ENCODE data around the gene SNTA1. TPM values are rescaled to one million over a fixed set of nuclear protein-coding genes. Genes with fewer than 3 reads are reported as not detected.

The SNTA1 gene
- total and polyA plus RNA-seq, 9 of the 15 experiments (the other 6 are each of a cell fraction or from before 2014, with no cell fraction given), result 1.2 to 40.8 (median 20.3) TPM

DNA sequence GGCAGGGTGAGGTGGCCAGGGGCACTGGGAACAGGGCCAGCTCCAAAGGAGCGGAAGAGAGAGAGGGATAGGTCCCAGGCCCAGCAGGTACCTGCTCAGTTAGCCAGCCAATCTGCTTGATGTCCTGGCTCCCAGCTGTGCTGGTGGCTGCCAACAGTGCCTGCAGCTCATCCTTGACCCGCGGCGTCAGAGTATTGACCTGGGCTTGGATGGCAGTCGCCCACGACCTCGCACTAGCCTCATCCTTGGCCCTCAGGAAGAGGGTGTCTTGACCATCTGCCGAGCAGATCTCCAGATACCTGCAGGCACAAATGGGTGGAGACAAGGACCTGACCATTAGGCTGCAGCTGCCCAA lies 31.1 kb downstream of the SNTA1 start:
- intact Hi-C loops (cut with micrococcal nuclease) (no loop called here), in situ Hi-C loops (cut with MboI) (loop anchor here (10.0 kb wide), 1 partner anchor 242 kb away; no protein-coding TSS in a partner anchor)
- CTCF ChIA-PET (ENCODE audit: low intra/inter-chr PET ratio), result no interaction called here
- WGBS (ENCODE audit: insufficient coverage, low coverage, missing lambda C conversion rate), result 85% methylated on average over 7 of the region's 8 CpGs
- DNase-seq (ENCODE audit: extremely low read depth in 1 of 4, low spot score in 3 of 4) (no peak), ATAC-seq (no peak), FAIRE-seq (no peak)
- Histone ChIP-seq H3K36me3 (ENCODE audit: control insufficient read depth, insufficient read depth, low read length) (peaks cover 63% of the 10 kb centered on the region), H3K79me2 (ENCODE audit: control insufficient read depth, insufficient read depth, low read length) (no peaks in the 10 kb centered on the region), H3K27me3 (ENCODE audit: control insufficient read depth in 2 of 2, insufficient read depth in 2 of 2, low read length in 2 of 2) (no peaks in the 10 kb centered on the region), H3K9ac (ENCODE audit: insufficient read depth in 1 of 2, low read depth in 2 of 2, low read length in 2 of 2) (peak overlapping the region in 1 of 2 experiments; percentile 0; a peak in 1 of 4 replicates), H3K4me3 (no peak overlapping the region), H4K20me1 (replicated peaks; ENCODE audit: control insufficient read depth, insufficient read depth, low read length) (no peaks in the 10 kb centered on the region), H3K4me2 (ENCODE audit: insufficient read depth, low read length) (no peak overlapping the region), H2AFZ (ENCODE audit: low read depth, low read length) (no peak overlapping the region), H3K27ac (ENCODE audit: extremely low read depth, low read depth, low read length) (no peak overlapping the region), H3K9me3 (replicated peaks; ENCODE audit: control insufficient read depth, insufficient read depth, low read depth, low read length) (no peaks in the 10 kb centered on the region), H3K4me1 (replicated peaks in 1 of 2; ENCODE audit: control insufficient read depth in 2 of 2, insufficient read depth in 2 of 2, low read length in 2 of 2) (peaks cover 0 to 15% of the 10 kb centered on the region in 2 experiments; a peak in 1 of 5 replicates), H3K9me1 (ENCODE audit: control insufficient read depth, insufficient read depth, low read length) (peaks cover 2% of the 10 kb centered on the region)
- TF ChIP-seq FOXM1 (IDR thresholded peaks at IDR 0.05; ENCODE audit: low read depth) (no peak), FOXM1 (CRISPR knock-in tag; IDR thresholded peaks at IDR 0.05; ENCODE audit: low read depth) (no peak), POLR2G (IDR thresholded peaks at IDR 0.05; ENCODE audit: low read depth, low read length) (peak; percentile 45; the same call in 1 of the 2 replicates), RBBP5 (IDR thresholded peaks at IDR 0.05; ENCODE audit: borderline replicate concordance, insufficient read depth, low read length, poor library complexity, severe bottlenecking) (no peak)
- POLR2A ChIA-PET, result interaction anchor here (1.3 kb wide), 1 partner anchor 9 kb away, joined by 4 read pairs; no protein-coding TSS in a partner anchor
- no TSS peak for BruUV-seq (replicated peaks)
